ENCODE results near the gene CCDC47.
"Not testable (repeated sequence)": the region's sequence is repeated elsewhere in the genome, so short reads cannot be mapped to it uniquely, and the experiment has no call there.

Gene CCDC47

GRCh38 chr17:63740464-63741142 lies 32.8 kb downstream of the CCDC47 start:
- DNase-seq (ENCODE audit: low read depth in 2 of 2, low spot score in 1 of 2), result no peak

- no peak for DNase-seq (ENCODE audit: low read depth in 2 of 2, low spot score in 1 of 2)
These were observed 37.7 kb downstream of the CCDC47 start for GRCh38 chr17:63735691-63736090.

- DNase-seq (ENCODE audit: low read depth in 2 of 2, low spot score in 1 of 2), result no peak
These were observed 51.0 kb downstream of the CCDC47 start for GRCh38 chr17:63722403-63722802.

GRCh38 chr17:63720194-63720593 lies 53.2 kb downstream of the CCDC47 start:
- not testable (repeated sequence) for DNase-seq (ENCODE audit: low read depth in 2 of 2, low spot score in 1 of 2)

GRCh38 chr17:63718988-63719387 lies 54.4 kb downstream of the CCDC47 start:
- DNase-seq (ENCODE audit: low read depth in 2 of 2, low spot score in 1 of 2), result no peak

- no peak for DNase-seq (ENCODE audit: low read depth in 2 of 2, low spot score in 1 of 2)
These were observed 57.0 kb downstream of the CCDC47 start for GRCh38 chr17:63716426-63716825.

GRCh38 chr17:63714550-63715277 lies 58.7 kb downstream of the CCDC47 start:
- DNase-seq (ENCODE audit: low read depth in 2 of 2, low spot score in 1 of 2), result no peak

GRCh38 chr17:63709110-63709509 lies 64.3 kb downstream of the CCDC47 start:
- DNase-seq (ENCODE audit: low read depth in 2 of 2, low spot score in 1 of 2), result no peak

GRCh38 chr17:63707151-63707550 lies 66.2 kb downstream of the CCDC47 start:
- DNase-seq (ENCODE audit: low read depth in 2 of 2, low spot score in 1 of 2), result no peak

GRCh38 chr17:63706336-63707082 lies 66.9 kb downstream of the CCDC47 start:
- no peak for DNase-seq (ENCODE audit: low read depth in 2 of 2, low spot score in 1 of 2)

- DNase-seq (ENCODE audit: low read depth in 2 of 2, low spot score in 1 of 2), result no peak
These were observed 67.7 kb downstream of the CCDC47 start for GRCh38 chr17:63705657-63706056.

GRCh38 chr17:63704836-63705235 lies 68.6 kb downstream of the CCDC47 start:
- DNase-seq (ENCODE audit: low read depth in 2 of 2, low spot score in 1 of 2), result no peak

- DNase-seq (ENCODE audit: low read depth in 2 of 2, low spot score in 1 of 2), result no peak
These were observed 69.2 kb downstream of the CCDC47 start for GRCh38 chr17:63704259-63704576.

GRCh38 chr17:63703556-63704258 lies 69.7 kb downstream of the CCDC47 start:
- DNase-seq (ENCODE audit: low read depth in 2 of 2, low spot score in 1 of 2), result no peak

GRCh38 chr17:63703029-63703428 lies 70.4 kb downstream of the CCDC47 start:
- DNase-seq (ENCODE audit: low read depth in 2 of 2, low spot score in 1 of 2), result no peak

GRCh38 chr17:63702721-63703015 lies 70.7 kb downstream of the CCDC47 start:
- no peak for DNase-seq (ENCODE audit: low read depth in 2 of 2, low spot score in 1 of 2)

GRCh38 chr17:63701868-63702720 lies 71.3 kb downstream of the CCDC47 start:
- DNase-seq (ENCODE audit: low read depth in 2 of 2, low spot score in 1 of 2), result no peak

- DNase-seq (ENCODE audit: low read depth in 2 of 2, low spot score in 1 of 2), result no peak
These were observed 72.0 kb downstream of the CCDC47 start for GRCh38 chr17:63701456-63701820.

GRCh38 chr17:63700528-63701455 lies 72.6 kb downstream of the CCDC47 start:
- no peak for DNase-seq (ENCODE audit: low read depth in 2 of 2, low spot score in 1 of 2)
